Measurements from ENCODE around the gene SPATA31A7.
"Not testable (repeated sequence)": the region's sequence is repeated elsewhere in the genome, so short reads cannot be mapped to it uniquely, and the experiment has no call there.

SPATA31A7 gene

DNA sequence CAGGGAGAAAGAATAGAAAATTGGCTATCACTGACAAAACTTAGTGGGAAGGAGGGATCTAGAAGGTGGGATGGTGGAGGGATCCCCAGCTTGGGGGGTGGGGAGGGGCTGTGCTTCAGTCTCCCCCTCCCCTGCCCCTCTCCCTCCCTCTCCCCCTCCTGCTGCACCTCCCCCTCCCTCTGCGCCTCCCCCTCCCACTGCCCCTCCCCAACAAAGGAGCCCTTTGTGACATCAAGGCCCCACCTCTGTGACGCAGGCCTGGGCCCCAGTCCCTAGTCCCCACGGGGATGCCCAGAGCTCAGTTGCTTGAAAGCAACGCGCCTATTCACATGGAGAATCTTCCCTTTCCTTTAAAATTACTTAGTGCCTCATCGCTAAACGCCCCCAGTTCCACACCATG is at the start of gene SPATA31A7:
SPATA31A7 (plus strand) TSS at position 301 of the 400 bp plus-strand sequence; CDS start at position 330, 29 bp downstream.
- DNase-seq (ENCODE audit: low read depth) = not testable (repeated sequence)

DNA sequence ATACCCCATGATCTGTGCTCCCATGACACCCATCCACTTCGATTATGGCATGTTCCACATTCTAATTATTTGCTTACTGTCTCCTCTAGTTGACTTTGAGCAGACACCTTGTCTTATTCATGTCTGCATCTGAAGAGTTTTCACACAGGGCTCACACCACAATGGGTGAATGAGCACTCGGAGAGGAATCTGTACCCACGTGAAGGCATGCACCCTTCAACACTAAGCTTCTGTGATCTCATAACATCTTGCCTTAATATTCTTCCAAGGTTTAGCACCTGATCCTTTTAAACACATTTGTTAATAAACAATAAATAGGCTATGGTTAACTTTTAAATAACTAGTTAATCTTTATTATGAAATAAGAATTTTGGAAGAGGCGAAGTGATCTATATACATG is 36.6 kb downstream of the SPATA31A7 start:
- not testable (repeated sequence) for DNase-seq (ENCODE audit: low read depth)

All from stimulated activated CD8-positive, alpha-beta memory T cell treated with anti-CD3 and anti-CD28 coated beads, Interleukin-4, amount 100 ng/mL, for 24 hours (primary cell).